Measurements from ENCODE around the gene WDR18. TPM values are rescaled to one million over a fixed set of nuclear protein-coding genes. Genes with fewer than 3 reads are reported as not detected.

WDR18 gene
- total RNA-seq, 1 donor from 2014 or later = 29.2 TPM

- TF ChIP-seq, protein P1, sequence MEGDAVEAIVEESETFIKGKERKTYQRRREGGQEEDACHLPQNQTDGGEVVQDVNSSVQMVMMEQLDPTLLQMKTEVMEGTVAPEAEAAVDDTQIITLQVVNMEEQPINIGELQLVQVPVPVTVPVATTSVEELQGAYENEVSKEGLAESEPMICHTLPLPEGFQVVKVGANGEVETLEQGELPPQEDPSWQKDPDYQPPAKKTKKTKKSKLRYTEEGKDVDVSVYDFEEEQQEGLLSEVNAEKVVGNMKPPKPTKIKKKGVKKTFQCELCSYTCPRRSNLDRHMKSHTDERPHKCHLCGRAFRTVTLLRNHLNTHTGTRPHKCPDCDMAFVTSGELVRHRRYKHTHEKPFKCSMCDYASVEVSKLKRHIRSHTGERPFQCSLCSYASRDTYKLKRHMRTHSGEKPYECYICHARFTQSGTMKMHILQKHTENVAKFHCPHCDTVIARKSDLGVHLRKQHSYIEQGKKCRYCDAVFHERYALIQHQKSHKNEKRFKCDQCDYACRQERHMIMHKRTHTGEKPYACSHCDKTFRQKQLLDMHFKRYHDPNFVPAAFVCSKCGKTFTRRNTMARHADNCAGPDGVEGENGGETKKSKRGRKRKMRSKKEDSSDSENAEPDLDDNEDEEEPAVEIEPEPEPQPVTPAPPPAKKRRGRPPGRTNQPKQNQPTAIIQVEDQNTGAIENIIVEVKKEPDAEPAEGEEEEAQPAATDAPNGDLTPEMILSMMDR (IDR thresholded peaks at IDR 0.05) = no peak
- Histone ChIP-seq H3K4me1 (peaks cover 9% of the 10 kb centered on the region), H3K27me3 (ENCODE audit: low read depth) (no peaks in the 10 kb centered on the region), H3K36me3 (peaks cover 73% of the 10 kb centered on the region), H3K4me3 (no peak overlapping the region), H3K27ac (no peak overlapping the region), H3K9me3 (peaks cover 8% of the 10 kb centered on the region)
- ATAC-seq (no peak), DNase-seq (no peak)
- intact Hi-C loops (cut with DNase I) = no loop called here
These were observed 17.6 kb upstream of the WDR18 start for GRCh38 chr19:966485-967088.

DNA sequence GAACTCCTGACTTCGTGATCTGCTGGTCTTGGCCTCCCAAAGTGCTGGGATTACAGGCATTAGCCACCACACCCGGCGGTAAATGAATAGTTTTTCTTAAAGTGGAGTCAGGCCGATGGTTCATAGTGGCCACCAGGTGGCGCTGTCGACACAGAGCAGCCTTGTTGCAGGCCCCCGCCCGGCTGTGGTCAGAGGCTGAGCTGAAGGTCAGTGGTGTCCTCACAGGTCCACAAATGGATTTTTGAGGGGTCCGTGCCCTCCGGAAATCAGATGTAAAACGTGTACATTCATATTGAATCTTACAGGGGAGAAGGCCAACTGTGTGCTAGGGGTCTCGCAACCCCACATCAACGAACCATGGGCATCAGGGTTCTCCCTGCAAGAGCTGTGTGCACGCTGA, 13.4 kb upstream of the WDR18 start:
- Histone ChIP-seq H3K9me3 (peaks cover 8% of the 10 kb centered on the region), H3K27ac (no peak overlapping the region), H3K4me1 (no peaks in the 10 kb centered on the region), H3K27me3 (ENCODE audit: low read depth) (no peaks in the 10 kb centered on the region), H3K36me3 (peaks cover 66% of the 10 kb centered on the region), H3K4me3 (no peak overlapping the region)
- TF ChIP-seq, protein P1 (IDR thresholded peaks at IDR 0.05) = peak; percentile 46
- intact Hi-C loops (cut with DNase I) = no loop called here
- DNase-seq (no peak), ATAC-seq (no peak)

DNA sequence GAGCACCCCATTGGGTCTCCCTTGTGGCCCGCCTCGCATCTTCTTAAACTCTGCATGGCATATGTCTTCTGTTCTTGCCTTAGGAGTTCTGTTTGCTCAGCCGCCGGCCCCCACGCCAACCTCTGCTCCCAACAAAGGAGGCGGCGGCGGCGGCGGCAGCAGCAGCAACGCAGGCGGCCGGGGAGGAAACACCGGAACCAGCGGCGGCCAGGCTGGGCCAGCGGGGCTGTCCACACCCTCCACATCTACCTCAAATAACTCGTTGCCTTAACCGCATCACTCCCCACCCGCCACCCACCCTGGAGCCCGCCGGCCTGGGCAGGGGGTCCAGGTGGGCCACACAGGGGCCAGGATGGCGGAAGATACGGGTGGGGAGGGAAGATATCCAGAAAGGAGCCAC, 12.3 kb upstream of the WDR18 start:
- TF ChIP-seq, protein P1 (IDR thresholded peaks at IDR 0.05) = no peak
- Histone ChIP-seq H3K9me3 (peaks cover 8% of the 10 kb centered on the region), H3K4me3 (no peak overlapping the region), H3K27ac (no peak overlapping the region), H3K27me3 (ENCODE audit: low read depth) (no peaks in the 10 kb centered on the region), H3K36me3 (peaks cover 55% of the 10 kb centered on the region), H3K4me1 (no peaks in the 10 kb centered on the region)
- intact Hi-C loops (cut with DNase I) = no loop called here
- ATAC-seq (no peak), DNase-seq (no peak)

GRCh38 chr19:972281-972680, 11.9 kb upstream of the WDR18 start:
- H3K27ac ChIP-seq = no peak overlapping the region
- H3K9me3 ChIP-seq = peaks cover 8% of the 10 kb centered on the region
- DNase-seq (no peak), ATAC-seq (no peak)
- H3K4me3 ChIP-seq = no peak overlapping the region
- intact Hi-C loops (cut with DNase I) = no loop called here
- H3K27me3 ChIP-seq (ENCODE audit: low read depth) = no peaks in the 10 kb centered on the region
- no peaks in the 10 kb centered on the region for H3K4me1 ChIP-seq
- H3K36me3 ChIP-seq = peaks cover 50% of the 10 kb centered on the region
- TF ChIP-seq, protein P1 (IDR thresholded peaks at IDR 0.05) = no peak

DNA sequence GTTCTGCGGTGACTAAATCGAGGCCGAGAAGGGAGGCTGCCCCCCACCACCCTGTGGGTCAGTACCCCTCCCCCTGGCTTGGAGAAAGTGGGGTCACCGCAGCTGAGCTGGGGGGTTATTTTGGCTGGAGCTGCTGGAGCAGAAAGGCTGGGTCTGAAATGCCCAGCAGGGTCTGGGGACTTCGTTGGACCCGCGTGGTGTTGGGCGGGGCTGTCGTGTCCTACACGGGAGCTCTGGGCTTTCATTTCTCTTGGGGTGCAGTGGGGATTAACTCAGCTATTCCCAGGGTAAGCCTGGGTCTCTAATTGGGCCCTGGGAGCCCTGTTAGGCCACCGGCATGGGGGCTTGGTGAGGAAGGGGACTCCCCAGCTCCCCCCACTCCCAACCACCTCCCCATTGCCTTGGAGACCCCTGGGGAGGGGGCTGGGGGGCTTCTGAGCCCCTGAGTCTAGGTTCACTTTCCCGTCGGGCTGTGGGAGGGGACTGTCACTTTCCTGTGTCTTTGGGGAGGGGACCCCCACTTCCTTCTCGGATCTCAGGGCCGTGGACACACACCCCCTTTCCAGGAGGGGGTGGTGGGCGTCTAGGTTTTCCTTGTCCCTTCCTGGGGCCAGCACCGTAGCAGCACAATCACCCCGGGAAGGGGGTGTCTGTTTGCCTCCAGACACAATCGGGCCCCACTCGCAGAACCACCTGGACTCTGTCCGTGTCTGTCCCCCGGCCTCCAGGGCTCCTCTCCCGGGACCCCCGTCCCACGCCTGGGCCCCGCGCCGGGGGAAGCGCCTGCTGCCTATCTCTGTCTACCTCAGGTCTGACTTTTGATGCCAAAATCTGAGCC, 10.2 kb upstream of the WDR18 start:
- ATAC-seq (no peak), DNase-seq (no peak)
- no peak overlapping the region for H3K4me3 ChIP-seq
- H3K36me3 ChIP-seq = peaks cover 39% of the 10 kb centered on the region
- TF ChIP-seq, protein P1 (IDR thresholded peaks at IDR 0.05) = no peak
- no peaks in the 10 kb centered on the region for H3K27me3 ChIP-seq (ENCODE audit: low read depth)
- no peaks in the 10 kb centered on the region for H3K4me1 ChIP-seq
- peaks cover 8% of the 10 kb centered on the region for H3K9me3 ChIP-seq
- no peak overlapping the region for H3K27ac ChIP-seq
- intact Hi-C loops (cut with DNase I) = no loop called here

Measured in lower lobe of right lung (tissue), 2 donors.